H1 (cell line): Measurements from ENCODE around the gene HAS3. TPM values are rescaled to one million over a fixed set of nuclear protein-coding genes. Genes with fewer than 3 reads are reported as not detected.

Experiments used
- CTCF ChIA-PET: fragments of 300-600 bp; sonication (Branson Sonifier 250); formaldehyde crosslinking; loops from one replicate; lab custom pipeline; 2021; ENCODE audit not compliant: partially characterized antibody; lab: Charles Lee
- POLR2A ChIA-PET: fragments of 300-600 bp; sonication (Branson Sonifier 250); formaldehyde crosslinking; loops from one replicate; lab custom pipeline; 2021; ENCODE audit warnings: inconsistent platforms; ENCODE audit not compliant: partially characterized antibody; lab: Charles Lee
- DNase-seq, 2 experiments: peaks; one replicate each; pipeline versions ENCODE4 v3.0.0 to v3.0.0-alpha.2; 2010 to 2022; ENCODE audit warnings: low spot score in 2 of 2, low read depth in 1 of 2, mixed read lengths in 1 of 2
- FAIRE-seq: peaks from 2 replicates; lab custom pipeline; 2011; peaks lifted over from hg19 to GRCh38; lab: Jason Lieb, UNC
- H2AFZ ChIP-seq: 2 replicates; pipeline ENCODE4 v1.8.1; 2012; ENCODE audit warnings: low read length, inconsistent platforms
- H2AK5ac ChIP-seq: 2 replicates; pipeline ENCODE4 v1.6.1; 2013; ENCODE audit warnings: low read depth, low read length
- H2BK120ac ChIP-seq: replicated peaks from 2 replicates; pipeline ENCODE3; 2013; ENCODE audit warnings: low read depth, low read length, inconsistent platforms
- H2BK12ac ChIP-seq: 2 replicates; pipeline ENCODE4 v1.6.1; 2013; ENCODE audit warnings: low read depth, low read length
- H2BK15ac ChIP-seq: 2 replicates; pipeline ENCODE4 v1.6.1; 2013; ENCODE audit warnings: low read length
- H2BK20ac ChIP-seq: 2 replicates; pipeline ENCODE4 v1.6.1; 2013; ENCODE audit warnings: low read length
- H2BK5ac ChIP-seq: 2 replicates; pipeline ENCODE4 v1.6.1; 2013; ENCODE audit warnings: low read depth, low read length
- H3K14ac ChIP-seq: 2 replicates; pipeline ENCODE4 v1.6.1; 2013; ENCODE audit warnings: inconsistent platforms; ENCODE audit not compliant: insufficient read length
- H3K18ac ChIP-seq: 2 replicates; pipeline ENCODE4 v1.6.1; 2013; ENCODE audit warnings: low read length; ENCODE audit errors: extremely low read depth
- H3K23ac ChIP-seq: 2 replicates; pipeline ENCODE4 v1.6.1; 2013; ENCODE audit warnings: inconsistent platforms; ENCODE audit not compliant: insufficient read length
- H3K23me2 ChIP-seq: 2 replicates; pipeline ENCODE4 v1.6.1; 2013; ENCODE audit warnings: low read depth, low read length
- H3K27ac ChIP-seq: 2 replicates; pipeline ENCODE4 v1.6.1; 2011; ENCODE audit warnings: low read depth, low read length, inconsistent platforms
- H3K27me3 ChIP-seq, 4 experiments: replicated peaks in 1 of 4; 1 replicate in 1 of 4; 2 replicates in 3 of 4; pipeline versions ENCODE4 v1.6.1 to v1.8.1; 2011 to 2013; ENCODE audit warnings: low read length in 3 of 4, mild to moderate bottlenecking in 3 of 4, inconsistent platforms in 2 of 4, mixed read lengths in 2 of 4, moderate library complexity in 1 of 4; ENCODE audit not compliant: control insufficient read depth in 3 of 4, insufficient read depth in 3 of 4; ENCODE audit errors: extremely low read depth in 1 of 4
- H3K36me3 ChIP-seq, 4 experiments: 2 replicates each; pipeline versions ENCODE4 v1.6.1 to v1.8.1; 2011 to 2013; ENCODE audit warnings: mild to moderate bottlenecking in 4 of 4, low read length in 3 of 4, moderate library complexity in 2 of 4, control low read depth in 1 of 4, inconsistent platforms in 1 of 4; ENCODE audit not compliant: insufficient read depth in 4 of 4, control insufficient read depth in 2 of 4
- H3K4ac ChIP-seq: replicated peaks from 2 replicates; pipeline ENCODE3; 2013; ENCODE audit warnings: low read length, low read depth, mixed read lengths, inconsistent platforms; ENCODE audit not compliant: insufficient read length
- H3K4me1 ChIP-seq, 4 experiments: replicated peaks in 1 of 4; 1 replicate in 1 of 4; 2 replicates in 3 of 4; pipeline versions ENCODE4 v1.6.1 to v1.8.1; 2011 to 2013; ENCODE audit warnings: low read length in 3 of 4, inconsistent platforms in 2 of 4, mixed read lengths in 1 of 4; ENCODE audit not compliant: insufficient read depth in 4 of 4, control insufficient read depth in 3 of 4
- H3K4me2 ChIP-seq, 2 experiments: 2 replicates each; pipeline versions ENCODE4 v1.6.1 to v1.8.1; 2011 to 2013; ENCODE audit warnings: low read depth in 2 of 2, low read length in 2 of 2, control low read depth in 1 of 2, inconsistent platforms in 1 of 2, mild to moderate bottlenecking in 1 of 2; ENCODE audit not compliant: insufficient read depth in 1 of 2
- H3K4me3 ChIP-seq, 4 experiments: fragments of 200-600, 300-600 bp in 1 of 4; sonication (generic), shearing (Covaris generic), sonication (Bioruptor Twin) in 1 of 4; 2 replicates each; pipeline versions ENCODE4 v1.5.1 to v1.8.1; 2011 to 2016; ENCODE audit warnings: low read length in 4 of 4, low read depth in 3 of 4, control low read depth in 2 of 4, inconsistent platforms in 2 of 4, mild to moderate bottlenecking in 2 of 4, mixed read lengths in 1 of 4, moderate library complexity in 1 of 4; ENCODE audit not compliant: insufficient read depth in 2 of 4; ENCODE audit errors: extremely low read depth in 1 of 4
- H3K56ac ChIP-seq: replicated peaks from 2 replicates; pipeline ENCODE3; 2013; ENCODE audit warnings: low read depth, mild to moderate bottlenecking, mixed read lengths, low read length, inconsistent platforms; ENCODE audit not compliant: insufficient read length
- H3K79me1 ChIP-seq: 2 replicates; pipeline ENCODE4 v1.6.1; 2013; ENCODE audit warnings: low read depth, low read length, control low read depth
- H3K79me2 ChIP-seq, 2 experiments: 2 replicates each; pipeline versions ENCODE4 v1.6.1 to v1.8.1; 2012 to 2013; ENCODE audit warnings: low read length in 2 of 2, mild to moderate bottlenecking in 2 of 2, inconsistent platforms in 1 of 2; ENCODE audit not compliant: insufficient read depth in 2 of 2, control insufficient read depth in 1 of 2
- H3K9ac ChIP-seq, 4 experiments: replicated peaks in 1 of 4; 1 replicate in 1 of 4; 2 replicates in 3 of 4; pipeline versions ENCODE4 v1.6.1 to v1.8.1; 2011 to 2013; ENCODE audit warnings: low read depth in 3 of 4, low read length in 3 of 4, control low read depth in 2 of 4, mild to moderate bottlenecking in 2 of 4, moderate library complexity in 2 of 4, inconsistent platforms in 1 of 4; ENCODE audit errors: extremely low read depth in 1 of 4
- H3K9me3 ChIP-seq, 2 experiments: 2 replicates each; pipeline versions ENCODE4 v1.6.1 to v1.8.1; 2012 to 2013; ENCODE audit warnings: mild to moderate bottlenecking in 2 of 2, moderate library complexity in 2 of 2, control low read depth in 1 of 2, inconsistent platforms in 1 of 2, low read depth in 1 of 2, low read length in 1 of 2, mixed read lengths in 1 of 2; ENCODE audit not compliant: insufficient read depth in 2 of 2
- H4K20me1 ChIP-seq, 2 experiments: replicated peaks in 1 of 2; 2 replicates each; pipeline versions ENCODE3 to v1.8.1; 2011 to 2013; ENCODE audit warnings: inconsistent platforms in 2 of 2, low read length in 2 of 2, mild to moderate bottlenecking in 1 of 2; ENCODE audit not compliant: insufficient read depth in 2 of 2, control insufficient read depth in 1 of 2
- H4K5ac ChIP-seq: 2 replicates; pipeline ENCODE4 v1.6.1; 2013; ENCODE audit warnings: low read length, low read depth, mixed read lengths, inconsistent platforms; ENCODE audit not compliant: insufficient read length
- H4K8ac ChIP-seq: 2 replicates; pipeline ENCODE4 v1.8.0; 2013; ENCODE audit warnings: mild to moderate bottlenecking, moderate library complexity, low read length, inconsistent platforms; ENCODE audit not compliant: insufficient read depth; ENCODE audit errors: extremely low read depth
- H4K91ac ChIP-seq: replicated peaks from 2 replicates; pipeline ENCODE3; 2013; ENCODE audit warnings: low read length, mixed read lengths, inconsistent platforms; ENCODE audit not compliant: insufficient read length
- ATF2 ChIP-seq: IDR thresholded peaks from 2 replicates; pipeline ENCODE4 v1.6.1; 2012; ENCODE audit warnings: low read length, inconsistent platforms
- CHD2 ChIP-seq: IDR thresholded peaks from 2 replicates; pipeline ENCODE4 v1.6.1; 2012; ENCODE audit warnings: low read length, improper control_type of control experiment
- E2F6 ChIP-seq: IDR thresholded peaks from 2 replicates; pipeline ENCODE4 v1.6.1; 2012; ENCODE audit warnings: inconsistent platforms
- EGR1 ChIP-seq: IDR thresholded peaks from 2 replicates; pipeline ENCODE4 v1.6.1; 2011; ENCODE audit warnings: low read depth, low read length, borderline replicate concordance
- FOSL1 ChIP-seq: IDR thresholded peaks from 2 replicates; pipeline ENCODE4 v1.6.1; 2011; ENCODE audit warnings: mild to moderate bottlenecking, low read depth, low read length, moderate library complexity; ENCODE audit not compliant: insufficient read depth
- RAD21 ChIP-seq, 2 experiments: IDR thresholded peaks in 1 of 2; conservative IDR thresholded peaks in 1 of 2; 2 replicates each; pipeline ENCODE4 v1.6.1; 2011; ENCODE audit warnings: low read depth in 2 of 2, low read length in 2 of 2, improper control_type of control experiment in 1 of 2, inconsistent platforms in 1 of 2, mild to moderate bottlenecking in 1 of 2, moderate library complexity in 1 of 2
- RBBP5 ChIP-seq: IDR thresholded peaks from 2 replicates; pipeline ENCODE4 v1.7.1; 2012; ENCODE audit warnings: low read depth, mild to moderate bottlenecking, inconsistent platforms, low read length, moderate library complexity, borderline replicate concordance
- RFX5 ChIP-seq: IDR thresholded peaks from 2 replicates; pipeline ENCODE4 v1.6.1; 2011; ENCODE audit warnings: low read depth, low read length, improper control_type of control experiment, borderline replicate concordance
- SAP30 ChIP-seq: fragments of 300-600 bp; sonication (generic); IDR thresholded peaks from 2 replicates; pipeline ENCODE4 v1.7.1; 2012; ENCODE audit warnings: low read length, moderate library complexity, mild to moderate bottlenecking, inconsistent platforms; ENCODE audit not compliant: insufficient read depth, insufficient replicate concordance
- TEAD4 ChIP-seq: IDR thresholded peaks from 2 replicates; pipeline ENCODE4 v1.6.1; 2012; ENCODE audit warnings: low read depth, low read length, inconsistent platforms, mixed read lengths
- YY1 ChIP-seq: IDR thresholded peaks from 2 replicates; pipeline ENCODE4 v1.6.1; 2011; ENCODE audit warnings: low read depth, mild to moderate bottlenecking, low read length
- WGBS, 2 experiments: shearing (Covaris generic) in 1 of 2; methylation state at CpG; one replicate each; pipeline versions ENCODE4 v1.1.6 to v1.1.7; 2013 to 2015; ENCODE audit warnings: low lambda C conversion rate in 2 of 2, mixed read lengths in 2 of 2, inconsistent platforms in 1 of 2, low coverage in 1 of 2, missing lambda C conversion rate in 1 of 2; ENCODE audit not compliant: insufficient replicate concordance in 2 of 2, insufficient coverage in 1 of 2, insufficient read length in 1 of 2; ENCODE audit errors: extremely low coverage in 1 of 2, missing lambda C conversion rate in 1 of 2; 5-methylcytosine and 5-hydroxymethylcytosine counted together
- polyA plus RNA-seq, 7 experiments: library from polyadenylated mRNA; depleted of rRNA in 3 of 7; stranded (reverse) in 5 of 7; unstranded in 2 of 7; fragments of >200 nt in 5 of 7; fragments of 200-250 nt in 2 of 7; gene quantifications; 1 replicate in 5 of 7; 2 replicates in 1 of 7; 4 replicates in 1 of 7; pipeline versions ENCODE4 v1.2.1 to v1.2.3, GENCODE V29; 2011 to 2013; ENCODE audit warnings: missing spikeins in 2 of 7, mixed read lengths in 2 of 7
- total RNA-seq: library from RNA; stranded (reverse); fragmentation: NEBNext Ultra II Directional; extraction: Animal tissue kit (Norgen Biotek cat#: 25700); gene quantifications from 2 replicates; pipeline ENCODE4 v1.2.1, GENCODE V29; 2021

HAS3 gene
- total and polyA plus RNA-seq, 2 of the 8 experiments (the other 6 are each of a cell fraction or from before 2014, with no cell fraction given): 32.1 to 69.6 TPM

- WGBS, 2 experiments: 97 to 100% methylated on average over 1 to 3 of the region's 3 CpGs
- Histone ChIP-seq H3K4ac (no peak overlapping the region), H3K18ac (no peak overlapping the region), H3K36me3 (no peaks in the 10 kb centered on the region), H3K9ac (no peak overlapping the region), H3K56ac (no peak overlapping the region), H2BK20ac (no peak overlapping the region; the same call in 1 of the 2 replicates), H3K79me2 (no peaks in the 10 kb centered on the region), H2BK15ac (peak overlapping the region; percentile 63; the same call in 1 of the 2 replicates), H2BK5ac (peak overlapping the region; percentile 48; the same call in 1 of the 2 replicates), H3K9me3 (no peaks in the 10 kb centered on the region), H2BK120ac (no peak overlapping the region), H2AFZ (no peak overlapping the region), H3K14ac (no peak overlapping the region), H4K8ac (peak overlapping the region; percentile 0; the same call in 1 of the 2 replicates), H3K23me2 (no peaks in the 10 kb centered on the region), H2BK12ac (no peak overlapping the region; the same call in 1 of the 2 replicates), H3K27ac (no peak overlapping the region), H3K23ac (no peak overlapping the region), H3K4me1 (peaks cover 9 to 14% (median 12%) of the 10 kb centered on the region in 4 experiments), H3K4me2 (no peak overlapping the region), H3K27me3 (no peaks in the 10 kb centered on the region), H3K79me1 (no peaks in the 10 kb centered on the region), H4K91ac (peak overlapping the region; percentile 56), H2AK5ac (no peak overlapping the region; the same call in 1 of the 2 replicates), H4K5ac (no peak overlapping the region), H3K4me3 (no peak overlapping the region), H4K20me1 (no peaks in the 10 kb centered on the region)
- ChIA-PET CTCF (interaction anchor here (1.0 kb wide), 1 partner anchor 42 kb away, joined by 3 read pairs; no protein-coding TSS in a partner anchor), POLR2A (no interaction called here)
- DNase-seq (no peak), FAIRE-seq (no peak)
- TF ChIP-seq FOSL1 (no peak), RBBP5 (no peak), YY1 (no peak), CHD2 (no peak), ATF2 (no peak), SAP30 (no peak), TEAD4 (no peak), EGR1 (no peak), E2F6 (no peak), RFX5 (no peak), RAD21 (IDR thresholded peaks at IDR 0.05 in 1 of 2, conservative IDR thresholded peaks at IDR 0.05 in 1 of 2; ENCODE audit: low read depth in 2 of 2, low read length in 2 of 2) (no peak)
These were observed 18.3 kb upstream of the HAS3 start for GRCh38 chr16:69087161-69087581.
